ENCODE data around the gene ZBTB7C.

Gene ZBTB7C

DNA sequence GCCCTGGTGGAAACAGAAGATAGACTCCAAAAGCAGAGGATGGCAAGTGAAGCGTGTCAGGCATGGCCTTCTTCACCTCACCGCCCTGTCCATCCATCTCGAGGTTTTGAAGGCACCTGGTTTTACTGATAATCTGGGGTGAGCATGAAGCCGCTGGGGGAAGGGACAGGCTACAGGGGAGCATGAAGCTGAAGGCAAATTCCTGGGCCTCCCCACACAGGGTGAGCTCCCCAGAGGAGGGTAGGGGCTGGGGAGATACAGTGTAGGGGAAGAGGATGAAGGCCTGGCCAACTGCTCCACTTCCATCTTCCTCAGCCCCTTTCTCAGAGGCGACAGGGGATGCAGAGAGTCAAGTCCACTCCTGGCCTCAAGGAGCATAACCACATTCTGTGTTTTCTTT, 250.5 kb downstream of the ZBTB7C start:
- no peak for DNase-seq

- no peak for DNase-seq
These were observed 251.2 kb downstream of the ZBTB7C start for GRCh38 chr18:48157956-48158355.

DNA sequence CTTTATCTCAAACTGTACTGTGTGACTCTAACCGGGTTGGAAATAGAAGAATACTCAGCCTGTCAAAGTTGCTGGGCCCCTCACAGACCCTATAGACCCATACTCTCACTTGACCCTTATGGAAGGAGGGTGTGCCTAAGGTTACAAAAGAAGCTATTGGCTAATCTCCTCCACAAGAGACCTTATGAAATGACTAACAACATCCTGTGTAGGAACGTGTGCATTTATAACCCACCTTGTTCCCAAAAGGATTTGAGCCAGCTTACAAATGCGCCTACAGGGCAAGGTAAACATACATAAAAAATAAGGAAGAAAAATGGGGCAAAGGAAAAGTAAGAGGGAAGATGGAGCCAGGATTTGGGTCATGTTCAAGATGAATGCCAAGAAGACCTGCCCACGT, 253.3 kb downstream of the ZBTB7C start:
- DNase-seq: no peak

DNA sequence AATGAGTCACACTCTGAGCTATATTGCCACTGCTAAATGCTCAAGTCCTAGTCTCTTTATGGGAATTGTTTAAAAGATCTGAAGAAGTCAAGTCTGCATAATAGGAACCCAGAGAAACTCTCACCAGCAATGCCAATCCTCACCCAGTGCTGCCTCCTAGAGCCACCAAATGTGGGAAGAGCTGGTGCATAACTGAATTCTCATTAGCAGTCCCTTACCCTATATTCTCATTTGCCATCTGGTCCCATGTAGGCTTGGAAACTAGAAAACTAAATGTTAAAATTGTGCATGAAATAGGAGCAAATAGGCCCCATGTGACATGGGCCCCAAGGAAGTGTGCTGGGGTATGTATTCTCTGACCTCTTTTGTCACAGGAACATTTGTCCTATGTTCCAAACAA, 254.4 kb downstream of the ZBTB7C start:
- DNase-seq: no peak

GRCh38 chr18:48153613-48154481, 255.3 kb downstream of the ZBTB7C start:
- no peak for DNase-seq

DNA sequence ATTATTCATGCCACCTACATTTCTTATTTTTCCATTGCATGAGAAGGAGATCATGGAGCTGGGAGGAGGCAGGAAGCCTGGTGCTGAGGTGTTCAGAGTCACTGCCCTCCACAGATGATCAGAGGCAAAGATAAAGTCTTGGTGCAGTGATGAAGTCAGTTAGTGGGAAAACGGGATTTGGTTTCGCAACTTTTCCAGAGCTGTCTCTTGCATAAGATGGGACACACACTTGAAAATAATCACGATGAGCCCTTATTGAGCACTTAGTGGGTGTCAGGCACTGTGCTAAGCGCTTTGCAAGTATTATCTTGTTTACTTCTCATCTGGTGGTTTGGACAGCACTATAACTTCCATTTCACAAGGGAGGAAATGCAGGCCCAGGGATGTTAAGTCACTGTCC, 256.6 kb downstream of the ZBTB7C start:
- DNase-seq: no peak

DNA sequence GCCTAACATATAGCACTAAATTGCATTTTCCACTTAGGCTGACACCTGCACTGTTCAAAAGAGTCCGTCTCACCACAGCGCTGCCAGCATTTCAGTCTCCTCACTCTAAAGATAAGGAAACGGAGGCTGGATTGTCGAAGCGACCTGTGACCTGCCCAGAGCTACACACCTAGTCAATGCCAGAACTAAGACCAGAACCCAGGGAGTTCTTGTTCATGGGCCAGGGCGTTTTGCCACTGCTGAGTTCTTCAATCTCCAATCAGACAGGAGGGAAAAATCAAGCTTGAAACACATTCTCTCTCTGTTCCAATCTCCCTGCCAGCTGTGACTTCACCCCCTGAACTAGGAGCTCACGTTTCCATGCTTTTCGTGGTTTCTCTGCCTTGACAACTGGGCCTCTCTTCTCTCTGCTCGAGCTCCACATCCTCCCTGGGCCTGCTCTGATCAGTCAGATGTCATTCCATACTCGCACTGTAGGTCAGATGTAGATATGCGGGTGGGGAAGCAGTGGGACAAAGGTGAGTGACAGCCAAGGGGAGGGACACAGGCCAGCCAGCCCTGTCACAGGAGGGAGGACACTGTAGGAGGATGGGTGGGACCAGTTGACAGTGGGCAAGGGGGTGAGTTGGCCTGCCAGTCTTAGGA, 257.6 kb downstream of the ZBTB7C start:
- DNase-seq: no peak

DNA sequence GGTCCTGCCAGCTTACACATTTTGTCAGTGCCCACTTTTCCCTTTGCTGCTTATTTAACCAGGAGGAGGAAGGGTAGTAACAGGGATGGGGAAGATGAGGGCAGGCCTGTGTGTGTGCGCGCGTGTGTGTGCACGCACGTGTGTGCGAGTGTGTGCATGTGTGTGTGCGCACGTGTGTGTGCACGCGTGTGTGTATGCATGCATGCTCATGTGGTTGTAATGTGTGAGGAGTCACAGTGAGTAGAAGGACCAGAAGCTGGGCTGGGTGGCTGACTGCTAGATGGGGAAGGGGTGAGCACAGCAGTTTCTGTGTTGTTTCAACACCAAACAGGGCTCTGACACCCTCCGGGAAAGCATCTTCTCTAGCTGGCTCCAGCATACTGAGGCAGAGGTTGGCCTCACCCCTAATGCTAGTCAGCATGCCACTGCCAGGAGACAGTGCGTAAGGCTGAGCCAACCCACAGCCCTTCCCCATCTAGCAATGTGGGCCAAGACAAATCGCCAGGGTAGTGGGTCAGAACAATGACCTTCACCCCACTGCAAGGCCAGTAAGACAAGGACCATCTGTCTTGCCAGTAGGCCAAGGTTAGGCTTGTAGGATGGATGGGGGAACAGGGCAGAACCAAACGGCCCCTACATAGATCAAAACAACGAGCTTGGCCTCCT, 260.0 kb downstream of the ZBTB7C start:
- no peak for DNase-seq

GRCh38 chr18:48142994-48143393, 266.2 kb downstream of the ZBTB7C start:
- no peak for DNase-seq

DNA sequence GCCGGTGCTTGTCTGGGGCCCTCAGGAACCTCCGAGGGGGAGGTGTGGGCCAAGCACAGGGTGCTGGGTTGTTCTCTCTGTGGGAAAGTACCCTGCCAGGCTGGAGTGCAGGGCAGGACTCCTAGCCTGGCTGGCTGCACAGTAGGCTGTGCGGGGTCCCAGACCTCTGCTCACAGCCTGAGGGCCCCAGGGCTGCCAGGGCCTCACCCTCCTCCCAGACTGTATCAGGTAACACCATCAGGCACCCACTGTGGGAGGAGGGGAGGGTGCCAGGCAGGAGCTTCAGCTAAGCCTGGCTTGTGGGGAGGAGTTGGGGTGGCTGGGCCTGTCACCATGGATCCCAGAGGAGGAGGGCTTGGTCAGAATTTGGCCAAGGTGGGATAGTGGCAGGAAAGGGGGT, 266.8 kb downstream of the ZBTB7C start:
- no peak for DNase-seq

DNA sequence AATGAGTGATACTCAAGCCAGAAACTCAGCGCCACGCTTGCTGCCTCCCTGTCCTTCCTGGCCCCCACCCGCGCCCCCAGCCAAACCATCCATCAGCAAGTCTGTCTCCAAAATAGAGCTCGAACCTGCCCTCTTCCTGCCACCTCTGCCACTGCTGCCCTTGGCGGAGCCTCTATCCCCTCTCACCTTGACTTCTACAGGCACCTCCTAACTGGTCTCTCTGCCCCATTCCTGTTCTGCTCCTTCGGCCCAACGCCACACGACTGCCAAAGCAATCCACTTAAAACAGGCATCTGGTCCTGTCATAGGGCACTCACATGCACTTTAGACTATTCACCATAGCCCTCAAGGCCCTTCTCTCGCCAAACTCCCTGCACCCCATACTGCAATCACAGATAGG, 268.5 kb downstream of the ZBTB7C start:
- no peak for DNase-seq

DNA sequence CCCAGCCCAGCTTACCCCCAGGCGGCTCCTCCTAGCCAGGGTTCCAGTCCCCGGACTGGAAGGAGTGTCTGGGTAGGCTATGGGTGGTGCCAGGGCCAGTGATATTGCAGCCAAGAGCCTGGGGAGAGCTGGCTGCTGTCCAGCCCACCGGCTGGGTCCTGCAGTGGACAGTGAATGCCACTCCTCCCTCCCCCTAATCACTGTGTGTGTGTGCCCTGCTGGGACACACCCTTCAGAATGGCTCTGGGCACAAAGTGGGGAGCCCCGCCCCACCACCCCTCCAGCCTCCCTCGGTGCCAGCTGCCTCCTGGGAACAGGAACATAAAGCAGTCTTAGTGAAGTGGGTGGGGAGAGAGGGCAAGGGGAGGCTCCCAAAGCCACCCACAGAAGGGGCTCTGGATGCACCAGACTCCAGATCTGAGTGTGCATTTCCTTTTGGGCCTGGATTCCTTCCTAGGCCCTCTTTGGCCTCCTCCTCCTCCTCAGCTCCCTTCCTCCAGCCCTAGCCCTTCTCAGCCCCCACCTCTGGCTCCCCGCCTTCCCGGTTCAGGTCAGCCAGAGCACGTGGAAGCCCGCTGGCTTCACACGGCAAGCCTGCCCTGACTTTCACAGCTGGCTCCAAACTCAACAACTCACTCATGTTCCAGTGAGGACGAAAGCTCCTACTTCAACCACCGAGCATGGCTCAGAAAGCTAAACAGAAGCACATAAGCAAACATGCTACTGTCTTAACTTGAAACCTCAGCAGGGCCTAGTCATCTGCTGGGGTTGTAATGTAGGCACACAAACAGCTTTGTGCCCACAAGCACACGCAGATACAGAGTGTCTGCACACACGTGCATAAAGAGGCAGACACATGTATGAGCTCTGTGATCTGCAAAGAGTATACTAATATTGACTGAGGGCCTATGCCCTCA, 269.5 kb downstream of the ZBTB7C start:
- DNase-seq: no peak

GRCh38 chr18:48138660-48139430, 270.3 kb downstream of the ZBTB7C start:
- DNase-seq: no peak

DNA sequence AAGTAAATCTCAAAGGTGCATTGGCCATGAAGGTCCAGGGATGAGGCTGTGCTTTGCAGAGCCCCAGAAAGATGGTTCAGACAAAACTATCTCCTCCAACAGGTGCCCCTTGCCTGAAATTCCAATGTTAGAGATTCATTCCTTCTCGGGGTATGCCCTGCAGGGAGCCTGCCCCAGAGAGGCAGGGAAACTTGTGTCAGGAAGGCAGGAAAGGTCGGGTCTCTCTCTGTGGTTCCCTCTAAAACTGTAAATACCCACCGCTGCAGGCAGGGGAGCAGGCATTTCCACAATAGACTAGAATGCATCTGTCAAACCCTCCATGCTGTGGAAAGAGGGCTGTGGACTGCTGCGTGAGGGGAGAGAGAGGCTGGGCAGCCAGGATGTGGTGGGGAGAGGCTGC, 271.0 kb downstream of the ZBTB7C start:
- DNase-seq: no peak

- no peak for DNase-seq
These were observed 271.7 kb downstream of the ZBTB7C start for GRCh38 chr18:48137374-48138081.

DNA sequence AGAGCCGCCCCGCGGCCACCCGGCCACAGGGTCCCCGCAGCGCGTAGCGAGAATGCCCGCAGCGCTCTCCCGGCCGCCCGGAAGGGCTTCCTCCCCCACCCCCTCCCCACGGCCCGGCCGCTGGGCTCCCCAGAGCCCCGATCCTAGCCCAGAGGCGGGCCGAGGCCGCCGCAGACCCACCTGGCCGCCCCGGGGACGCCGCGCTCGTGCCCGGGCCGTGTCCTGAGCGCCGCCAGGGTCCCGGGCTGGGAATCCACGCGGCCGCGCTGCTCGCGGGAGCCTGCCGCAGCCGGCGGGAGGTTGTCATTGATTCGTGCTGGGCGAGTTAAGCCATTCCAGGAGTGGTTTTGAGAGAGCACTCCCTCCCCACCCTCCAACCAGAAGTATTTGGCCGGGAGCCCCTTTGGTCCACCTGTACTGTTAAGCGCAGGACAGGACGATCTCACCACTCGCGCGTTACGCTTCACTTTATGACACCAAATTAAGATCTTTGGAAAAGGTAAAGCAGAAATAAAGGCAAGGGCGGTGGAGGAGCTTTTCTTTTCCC, 272.3 kb downstream of the ZBTB7C start:
- DNase-seq: no peak

DNA sequence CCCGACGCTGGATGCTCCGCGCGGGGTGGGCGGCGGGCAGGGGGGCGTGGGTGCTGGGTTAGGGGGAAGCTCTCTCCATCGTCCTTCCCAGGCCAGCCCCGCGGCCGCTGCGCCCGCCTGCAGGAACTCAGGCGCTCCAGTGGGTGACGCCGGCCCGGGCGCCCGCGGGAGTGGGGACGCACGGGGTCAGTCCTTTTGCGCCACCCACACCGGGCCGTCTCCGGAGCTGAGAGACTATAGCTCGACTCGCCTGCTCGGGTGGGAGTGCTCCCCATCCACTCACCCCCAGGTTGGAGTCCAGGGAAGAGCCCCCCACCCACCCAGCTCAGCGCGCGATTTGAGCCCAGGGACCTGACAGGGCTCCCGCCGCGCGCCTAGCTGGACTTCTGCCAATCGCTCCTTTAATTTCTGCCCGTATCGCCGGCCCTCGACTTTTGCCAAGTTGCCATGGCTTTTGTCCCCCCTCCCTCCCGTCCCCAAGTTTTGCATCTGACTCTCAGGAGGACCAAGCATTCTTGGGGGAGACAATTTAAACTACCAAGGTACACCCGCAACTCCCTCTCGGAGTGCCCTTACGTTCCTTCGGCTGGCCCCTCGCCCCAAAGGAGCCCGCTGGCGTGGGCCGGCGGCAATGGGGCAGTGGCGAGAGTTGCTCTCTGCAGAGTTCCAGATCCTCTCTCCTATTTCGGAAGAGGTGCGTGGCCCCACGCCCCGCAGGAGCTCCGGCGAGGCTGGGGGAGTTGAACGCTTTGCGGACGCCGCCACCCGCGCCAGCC, 272.9 kb downstream of the ZBTB7C start:
- DNase-seq: no peak

GRCh38 chr18:48135436-48135966, 273.7 kb downstream of the ZBTB7C start:
- no peak for DNase-seq

- no peak for DNase-seq
These were observed 274.6 kb downstream of the ZBTB7C start for GRCh38 chr18:48134609-48135008.

DNA sequence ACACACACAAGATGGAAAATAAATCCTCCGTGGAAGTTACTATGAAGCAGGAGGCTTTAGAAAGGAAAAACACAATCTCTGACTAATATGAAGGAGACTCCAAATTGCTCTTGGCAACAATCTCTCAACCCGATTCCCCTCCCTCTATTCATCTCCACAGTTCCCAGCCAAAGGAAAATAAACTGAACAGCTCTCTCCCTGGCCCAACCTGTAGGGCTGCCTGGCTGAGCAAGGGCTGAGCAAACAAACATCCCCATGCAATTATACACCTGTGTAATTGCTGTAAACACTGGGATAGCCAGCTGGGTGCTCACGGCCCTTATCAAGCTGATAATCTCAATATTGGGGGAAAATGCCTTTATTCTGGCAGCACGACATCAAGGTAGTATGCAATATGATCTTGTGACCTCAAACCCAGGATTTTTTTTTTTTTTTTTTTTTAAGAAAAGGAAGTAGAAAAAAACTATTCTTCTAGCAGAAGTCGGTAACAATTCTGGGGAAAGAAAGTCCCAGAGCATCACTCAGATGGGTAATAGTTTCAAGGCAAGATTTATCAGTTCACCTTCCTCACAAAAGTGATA, 275.4 kb downstream of the ZBTB7C start:
- DNase-seq: no peak

All from activated effector memory CD4-positive, alpha-beta T cell treated with Interleukin-2 at 50 U/mL for 16 hours (primary cell).